GM19035 (cell line): ENCODE data around the gene SMURF1.

Source experiments
- ATAC-seq: cut with Tn5 transposase; IDR thresholded peaks from one replicate; pipeline ENCODE4 v1.9.1; 2021; ENCODE audit not compliant: unreplicated experiment

SMURF1 gene

GRCh38 chr7:99141841-99142726 lies 1.8 kb downstream of the SMURF1 start:
- no peak for ATAC-seq

- no peak for ATAC-seq
Observed at GRCh38 chr7:99141334-99141733, 2.6 kb downstream of the SMURF1 start.

GRCh38 chr7:99140813-99141212 lies 3.1 kb downstream of the SMURF1 start:
- ATAC-seq: no peak

GRCh38 chr7:99139036-99139435 lies 4.9 kb downstream of the SMURF1 start:
- no peak for ATAC-seq

GRCh38 chr7:99137411-99138180 lies 6.3 kb downstream of the SMURF1 start:
- no peak for ATAC-seq

GRCh38 chr7:99135938-99136337 lies 8.0 kb downstream of the SMURF1 start:
- ATAC-seq: no peak

GRCh38 chr7:99133766-99134564 lies 9.9 kb downstream of the SMURF1 start:
- ATAC-seq: no peak

- ATAC-seq: no peak
Observed at GRCh38 chr7:99132595-99133321, 11.2 kb downstream of the SMURF1 start.

- no peak for ATAC-seq
Observed at GRCh38 chr7:99131290-99131689, 12.6 kb downstream of the SMURF1 start.

GRCh38 chr7:99129536-99129935 lies 14.4 kb downstream of the SMURF1 start:
- no peak for ATAC-seq

- ATAC-seq: no peak
Observed at GRCh38 chr7:99129001-99129400, 14.9 kb downstream of the SMURF1 start.

GRCh38 chr7:99128076-99128950 lies 15.6 kb downstream of the SMURF1 start:
- ATAC-seq: no peak

GRCh38 chr7:99127636-99128035 lies 16.3 kb downstream of the SMURF1 start:
- ATAC-seq: no peak

- no peak for ATAC-seq
Observed at GRCh38 chr7:99126921-99127553, 16.9 kb downstream of the SMURF1 start.

- no peak for ATAC-seq
Observed at GRCh38 chr7:99125505-99125865, 18.4 kb downstream of the SMURF1 start.

GRCh38 chr7:99124751-99125504 lies 19.0 kb downstream of the SMURF1 start:
- ATAC-seq: no peak

- ATAC-seq: no peak
Observed at GRCh38 chr7:99124236-99124635, 19.7 kb downstream of the SMURF1 start.

GRCh38 chr7:99123571-99124033 lies 20.3 kb downstream of the SMURF1 start:
- ATAC-seq: no peak
